Endodermal cell (in vitro differentiated cells): ENCODE measurements around the gene KCNG2. TPM values are rescaled to one million over a fixed set of nuclear protein-coding genes. Genes with fewer than 3 reads are reported as not detected.

Experiments used
- DNase-seq: peaks from one replicate; pipeline ENCODE4 v3.0.0-alpha.2; 2017
- H3K27ac ChIP-seq: 2 replicates; pipeline ENCODE4 v1.5.1; 2013; ENCODE audit warnings: mild to moderate bottlenecking, low read depth, low read length, moderate library complexity
- H3K27me3 ChIP-seq: 2 replicates; pipeline ENCODE4 v1.6.1; 2013; ENCODE audit warnings: mild to moderate bottlenecking, low read length, moderate library complexity; ENCODE audit not compliant: insufficient read depth, control insufficient read depth, poor library complexity, severe bottlenecking
- H3K36me3 ChIP-seq: 2 replicates; pipeline ENCODE4 v1.7.0; 2013; ENCODE audit warnings: mild to moderate bottlenecking, low read length, moderate library complexity; ENCODE audit not compliant: control insufficient read depth, insufficient read depth
- H3K4me1 ChIP-seq: one replicate; pipeline ENCODE4 v1.7.0; 2013; ENCODE audit warnings: low read length; ENCODE audit not compliant: control insufficient read depth, insufficient read depth
- H3K4me3 ChIP-seq: 2 replicates; pipeline ENCODE4 v1.5.1; 2013; ENCODE audit warnings: mild to moderate bottlenecking, low read length, moderate library complexity
- H3K9ac ChIP-seq: 2 replicates; pipeline ENCODE4 v1.6.1; 2013; ENCODE audit warnings: mild to moderate bottlenecking, low read length, moderate library complexity; ENCODE audit not compliant: poor library complexity, severe bottlenecking; ENCODE audit errors: extremely low read depth
- H3K9me3 ChIP-seq: 2 replicates; pipeline ENCODE4 v1.6.1; 2013; ENCODE audit warnings: mild to moderate bottlenecking, low read length, moderate library complexity; ENCODE audit not compliant: control insufficient read depth
- H3K27ac Mint-ChIP-seq: 2 replicates; pipeline ENCODE4 v1.8.0; 2020; ENCODE audit warnings: mixed read lengths
- H3K27me3 Mint-ChIP-seq: 2 replicates; pipeline ENCODE4 v1.8.0; 2021; ENCODE audit warnings: mild to moderate bottlenecking, mixed read lengths; ENCODE audit not compliant: insufficient read depth
- H3K36me3 Mint-ChIP-seq: 2 replicates; pipeline ENCODE4 v1.8.0; 2020; ENCODE audit warnings: low read depth, mixed read lengths
- H3K4me1 Mint-ChIP-seq: 2 replicates; pipeline ENCODE4 v1.8.0; 2020; ENCODE audit warnings: mixed read lengths
- H3K4me3 Mint-ChIP-seq: 2 replicates; pipeline ENCODE4 v1.8.0; 2020; ENCODE audit warnings: mild to moderate bottlenecking, moderate library complexity, mixed read lengths
- H3K9me3 Mint-ChIP-seq: 2 replicates; pipeline ENCODE4 v1.8.0; 2020; ENCODE audit warnings: mild to moderate bottlenecking, mixed read lengths
- CTCF ChIP-seq: fragments of 200-600 bp; sonication (generic); conservative IDR thresholded peaks from 2 replicates; pipeline ENCODE4 v1.5.0; 2021; ENCODE audit warnings: antibody characterized with exemption, mild to moderate bottlenecking
- WGBS, 2 experiments: methylation state at CpG; one replicate each; pipeline versions ENCODE4 v1.1.5 to v1.1.7; 2013; ENCODE audit warnings: missing lambda C conversion rate in 2 of 2, mixed read lengths in 1 of 2; ENCODE audit not compliant: insufficient coverage in 1 of 2, insufficient read length in 1 of 2; 5-methylcytosine and 5-hydroxymethylcytosine counted together
- total RNA-seq, 2 donors: library from RNA; stranded (reverse); fragmentation: NEBNext Ultra II Directional in 1 of 2; extraction: Animal tissue kit (Norgen Biotek cat#: 25700) in 1 of 2; gene quantifications; 2 replicates in 1 of 2; 3 replicates in 1 of 2; pipeline ENCODE4 v1.2.1, GENCODE V29; 2021

The KCNG2 gene
- total RNA-seq, 2 donors from 2014 or later: not detected

DNA sequence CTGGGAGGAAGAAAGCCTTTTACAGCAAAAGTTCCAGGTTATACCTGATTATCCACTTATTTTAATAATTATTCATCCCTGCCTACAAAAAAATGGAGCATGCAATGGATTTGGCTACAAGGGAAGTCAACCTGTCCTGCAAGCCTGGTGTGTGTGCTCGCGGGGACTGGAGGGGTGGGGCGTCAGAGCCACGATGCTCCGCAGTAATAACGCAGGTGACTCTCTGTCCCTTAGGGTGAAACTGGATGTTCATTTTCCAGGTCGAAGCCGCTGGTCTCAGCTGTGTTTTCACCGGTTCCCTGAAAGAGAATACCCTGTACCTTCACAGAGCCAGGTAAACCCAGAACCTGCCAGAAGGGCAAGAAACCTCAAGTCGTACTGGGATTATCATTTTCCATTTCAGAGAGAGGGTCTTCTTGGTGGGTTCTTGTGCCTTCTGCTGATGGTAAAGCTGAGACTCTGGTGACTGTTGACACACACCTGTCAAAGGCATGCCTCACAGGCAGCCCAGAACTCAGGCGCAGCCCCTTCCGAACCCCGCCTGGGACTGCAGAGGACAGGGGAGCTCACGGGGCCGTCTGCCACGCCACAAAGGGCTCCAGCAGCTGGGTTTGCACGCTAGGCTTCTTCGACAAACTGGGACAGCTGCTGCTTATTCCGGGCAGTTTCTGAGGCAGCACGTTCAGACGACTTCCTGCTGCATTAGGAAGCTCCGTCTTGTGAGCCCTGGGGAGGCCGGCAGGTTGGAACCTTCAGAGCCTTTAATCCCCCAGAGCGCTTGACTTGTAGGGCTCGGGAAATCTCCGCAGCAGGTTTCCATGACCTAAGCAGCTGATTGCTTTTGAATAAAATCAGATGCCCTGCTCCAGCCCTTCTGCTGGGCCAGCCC lies 58.6 kb downstream of the KCNG2 start:
- Mint-ChIP-seq H3K4me1 (no peaks in the 10 kb centered on the region), H3K27ac (no peak overlapping the region), H3K4me3 (no peak overlapping the region), H3K27me3 (peaks cover 14% of the 10 kb centered on the region), H3K36me3 (no peaks in the 10 kb centered on the region), H3K9me3 (peaks cover 2% of the 10 kb centered on the region)
- Histone ChIP-seq H3K4me3 (no peak overlapping the region), H3K27ac (no peak overlapping the region), H3K9me3 (no peaks in the 10 kb centered on the region), H3K27me3 (peaks cover 13% of the 10 kb centered on the region), H3K4me1 (no peaks in the 10 kb centered on the region), H3K9ac (no peak overlapping the region), H3K36me3 (no peaks in the 10 kb centered on the region)
- 52 to 58% methylated on average over 25 to 26 of the region's 26 CpGs for WGBS, 2 experiments
- peak; percentile 85 for DNase-seq
- no peak for TF ChIP-seq CTCF

- Histone ChIP-seq H3K4me3 (no peak overlapping the region), H3K9me3 (no peaks in the 10 kb centered on the region), H3K9ac (no peak overlapping the region), H3K27me3 (peaks cover 13% of the 10 kb centered on the region), H3K4me1 (no peaks in the 10 kb centered on the region), H3K36me3 (no peaks in the 10 kb centered on the region), H3K27ac (peak overlapping the region; percentile 12)
- Mint-ChIP-seq H3K9me3 (peaks cover 2% of the 10 kb centered on the region), H3K4me3 (no peak overlapping the region), H3K27me3 (peaks cover 22% of the 10 kb centered on the region), H3K36me3 (no peaks in the 10 kb centered on the region), H3K4me1 (no peaks in the 10 kb centered on the region), H3K27ac (no peak overlapping the region)
- no peak for TF ChIP-seq CTCF
- WGBS, 2 experiments: 57 to 64% methylated on average over 12 to 14 of the region's 14 CpGs
- peak; percentile 61 for DNase-seq
Measured at GRCh38 chr18:79857082-79857671, 59.4 kb downstream of the KCNG2 start.

- no peak for TF ChIP-seq CTCF
- H3K4me3 ChIP-seq: no peak overlapping the region
- 85 to 90% methylated on average over 7 of the region's 7 CpGs for WGBS, 2 experiments
Measured at GRCh38 chr18:79859314-79859713, 61.6 kb downstream of the KCNG2 start.

More at GRCh38 chr18:79859314-79859713, 61.6 kb downstream of the KCNG2 start:
- H3K4me1 Mint-ChIP-seq: no peaks in the 10 kb centered on the region
- no peaks in the 10 kb centered on the region for H3K36me3 Mint-ChIP-seq
- H3K4me3 Mint-ChIP-seq: no peak overlapping the region
- DNase-seq: no peak
- Histone ChIP-seq H3K9me3 (no peaks in the 10 kb centered on the region), H3K27me3 (peaks cover 13% of the 10 kb centered on the region), H3K4me1 (no peaks in the 10 kb centered on the region), H3K36me3 (no peaks in the 10 kb centered on the region), H3K9ac (no peak overlapping the region), H3K27ac (no peak overlapping the region)
- H3K9me3 Mint-ChIP-seq: peaks cover 7% of the 10 kb centered on the region
- H3K27me3 Mint-ChIP-seq: peaks cover 33% of the 10 kb centered on the region
- H3K27ac Mint-ChIP-seq: no peak overlapping the region
